GM18498 (cell line): ENCODE measurements around the gene SNAP29.
A peak's percentile ranks its signal among the peaks of the same experiment; 100 is the strongest.
"Not testable (repeated sequence)": the region's sequence is repeated elsewhere in the genome, so short reads cannot be mapped to it uniquely, and the experiment has no call there.

Source experiments
- ATAC-seq: cut with Tn5 transposase; IDR thresholded peaks from one replicate; pipeline ENCODE4 v1.9.1; 2021; ENCODE audit warnings: mild to moderate bottlenecking, moderate library complexity; ENCODE audit not compliant: unreplicated experiment

The SNAP29 gene

GRCh38 chr22:20858615-20859416, at the start of gene SNAP29, which contains the start of gene PI4KA:
SNAP29 (plus strand) TSS chr22:20859007; CDS start chr22:20859111, 104 bp downstream.
PI4KA (minus strand) TSS chr22:20858811; CDS start chr22:20858725, 86 bp downstream.
- ATAC-seq, result peak; percentile 91

- ATAC-seq, result no peak
Observed at GRCh38 chr22:20809538-20810185, 49.1 kb upstream of the SNAP29 start.

GRCh38 chr22:20810645-20811044, 48.2 kb upstream of the SNAP29 start:
- ATAC-seq, result no peak

- ATAC-seq, result no peak
Observed at GRCh38 chr22:20811171-20811570, 47.6 kb upstream of the SNAP29 start.

GRCh38 chr22:20811971-20812660, 46.7 kb upstream of the SNAP29 start:
- ATAC-seq, result no peak

- ATAC-seq, result no peak
Observed at GRCh38 chr22:20813056-20813455, 45.8 kb upstream of the SNAP29 start.

GRCh38 chr22:20814221-20814808, 44.5 kb upstream of the SNAP29 start:
- no peak for ATAC-seq

- no peak for ATAC-seq
Observed at GRCh38 chr22:20815477-20816050, 43.2 kb upstream of the SNAP29 start.

- ATAC-seq, result no peak
Observed at GRCh38 chr22:20816559-20816958, 42.2 kb upstream of the SNAP29 start.

- ATAC-seq, result no peak
Observed at GRCh38 chr22:20818471-20818870, 40.3 kb upstream of the SNAP29 start.

- no peak for ATAC-seq
Observed at GRCh38 chr22:20819471-20819870, 39.3 kb upstream of the SNAP29 start.

- not testable (repeated sequence) for ATAC-seq
Observed at GRCh38 chr22:20821717-20822239, 37.0 kb upstream of the SNAP29 start.

- ATAC-seq, result no peak
Observed at GRCh38 chr22:20822240-20822639, 36.6 kb upstream of the SNAP29 start.

- no peak for ATAC-seq
Observed at GRCh38 chr22:20823264-20823663, 35.5 kb upstream of the SNAP29 start.

- not testable (repeated sequence) for ATAC-seq
Observed at GRCh38 chr22:20825216-20825615, 33.6 kb upstream of the SNAP29 start.

GRCh38 chr22:20825624-20826023, 33.2 kb upstream of the SNAP29 start:
- ATAC-seq, result no peak

GRCh38 chr22:20826373-20827152, 32.2 kb upstream of the SNAP29 start:
- ATAC-seq, result not testable (repeated sequence)

- no peak for ATAC-seq
Observed at GRCh38 chr22:20829491-20830134, 29.2 kb upstream of the SNAP29 start.

GRCh38 chr22:20833225-20833665, 25.6 kb upstream of the SNAP29 start:
- no peak for ATAC-seq
